Skeletal muscle satellite cell (primary cell): Measurements from ENCODE around the gene TOP1.

ENCODE experiments used
- H3K27me3 ChIP-seq: 2 replicates; pipeline ENCODE4 v1.7.0; 2013; ENCODE audit warnings: low read length; ENCODE audit not compliant: control insufficient read depth, insufficient read depth
- H3K36me3 ChIP-seq: 2 replicates; pipeline ENCODE4 v1.7.0; 2013; ENCODE audit warnings: mild to moderate bottlenecking, control low read depth, low read length; ENCODE audit not compliant: insufficient read depth
- H3K4me1 ChIP-seq: 2 replicates; pipeline ENCODE4 v1.7.0; 2013; ENCODE audit warnings: low read length; ENCODE audit not compliant: control insufficient read depth, insufficient read depth
- H3K4me2 ChIP-seq: 2 replicates; pipeline ENCODE4 v1.7.0; 2013; ENCODE audit warnings: mild to moderate bottlenecking, low read length
- H3K4me3 ChIP-seq: 2 replicates; pipeline ENCODE4 v1.7.0; 2013; ENCODE audit warnings: low read length
- H3K9ac ChIP-seq: 2 replicates; pipeline ENCODE4 v1.7.0; 2013; ENCODE audit warnings: mild to moderate bottlenecking, low read depth, low read length, moderate library complexity
- H3K9me3 ChIP-seq: replicated peaks from 2 replicates; pipeline ENCODE4 v1.7.0; 2013; ENCODE audit warnings: mild to moderate bottlenecking, control low read depth, low read length

Gene TOP1

DNA sequence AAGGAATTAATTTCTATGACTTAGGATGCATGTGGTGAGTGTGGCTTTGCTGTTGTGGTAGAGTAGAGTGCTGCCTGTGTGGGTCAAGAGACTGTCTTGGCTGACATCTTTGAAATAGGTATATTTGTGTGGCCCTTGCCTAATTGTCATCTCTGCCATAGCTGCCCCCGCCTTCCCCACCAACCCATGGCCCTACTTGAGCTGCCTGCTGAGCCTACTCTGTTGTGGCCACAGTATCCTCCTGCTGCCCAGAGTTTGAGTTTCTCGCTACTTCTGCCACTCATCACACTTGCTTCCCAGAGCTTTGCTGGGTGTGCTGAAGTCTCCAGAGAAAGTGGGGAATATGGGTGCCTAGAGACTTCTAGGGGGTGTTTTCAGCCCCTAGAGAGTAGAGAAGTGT is 116.7 kb downstream of the TOP1 start:
- Histone ChIP-seq H3K9ac (no peak overlapping the region), H3K4me1 (peaks cover 47% of the 10 kb centered on the region), H3K27me3 (no peaks in the 10 kb centered on the region), H3K4me2 (no peak overlapping the region), H3K4me3 (no peak overlapping the region), H3K9me3 (no peaks in the 10 kb centered on the region), H3K36me3 (peaks cover 3% of the 10 kb centered on the region)

DNA sequence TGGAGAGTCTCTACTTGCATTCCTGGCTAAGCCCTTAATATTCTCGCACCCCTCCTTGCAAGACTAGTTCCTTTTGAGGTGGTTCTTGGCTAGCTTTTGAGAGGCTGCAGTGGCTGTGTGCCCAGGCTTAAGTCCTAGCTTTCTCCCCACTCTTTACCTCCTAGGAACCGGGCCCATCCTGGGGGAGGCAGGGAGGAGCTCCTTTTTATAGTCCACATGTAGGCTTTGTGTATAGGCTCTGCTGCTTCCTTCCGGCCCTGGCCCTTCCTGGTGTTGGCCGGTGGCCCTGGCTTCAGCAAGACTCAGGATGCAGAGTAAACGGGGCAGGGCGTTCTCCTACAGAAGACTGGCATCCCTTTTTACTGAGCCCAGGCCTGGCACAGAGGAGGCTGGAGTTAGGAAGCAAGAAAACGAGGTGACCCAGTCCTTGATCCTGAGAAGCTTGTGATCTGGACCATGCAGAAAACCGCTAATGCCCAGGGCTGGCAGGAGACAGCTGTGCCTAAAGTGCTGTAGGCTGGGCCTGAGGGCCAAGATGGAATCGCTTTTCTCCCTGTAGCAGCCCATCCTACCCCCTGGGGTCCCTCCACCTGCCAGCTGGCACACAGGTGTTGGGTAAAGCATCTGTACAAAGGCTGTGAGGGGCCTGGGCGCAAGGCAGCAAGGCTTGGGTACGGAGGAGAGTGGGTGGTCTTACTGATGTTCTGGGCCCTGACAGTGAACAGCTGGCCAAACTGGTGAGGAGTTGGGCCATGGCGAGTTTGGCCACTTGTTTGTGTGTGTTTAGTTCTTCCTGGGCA is 117.4 kb downstream of the TOP1 start:
- H3K4me1 ChIP-seq, result peaks cover 47% of the 10 kb centered on the region
- H3K36me3 ChIP-seq, result no peaks in the 10 kb centered on the region
- no peak overlapping the region for H3K4me2 ChIP-seq
- H3K27me3 ChIP-seq, result no peaks in the 10 kb centered on the region
- no peak overlapping the region for H3K4me3 ChIP-seq
- H3K9ac ChIP-seq, result no peak overlapping the region
- no peaks in the 10 kb centered on the region for H3K9me3 ChIP-seq

DNA sequence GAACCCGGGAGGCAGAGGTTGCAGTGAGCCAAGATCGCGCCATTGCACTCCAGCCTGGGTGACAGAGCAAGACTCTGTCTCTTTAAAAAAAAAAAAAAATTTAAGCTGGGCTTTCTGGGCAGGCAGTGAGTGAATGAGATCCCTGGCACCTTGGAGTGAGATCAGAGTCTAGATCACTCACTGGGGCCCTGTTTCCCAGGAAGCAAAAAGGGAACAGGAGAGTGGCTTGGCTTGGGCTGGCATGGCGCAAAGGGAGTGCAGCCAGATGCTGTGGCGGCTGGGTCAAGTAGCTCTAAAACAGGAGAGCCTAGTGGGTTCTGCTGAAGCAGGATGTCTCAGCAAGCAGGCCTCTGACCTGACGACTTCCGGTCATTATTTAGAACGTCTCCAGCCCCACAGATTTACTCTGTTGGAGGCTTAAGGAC is 119.2 kb downstream of the TOP1 start:
- H3K9me3 ChIP-seq, result no peaks in the 10 kb centered on the region
- no peaks in the 10 kb centered on the region for H3K27me3 ChIP-seq
- no peak overlapping the region for H3K9ac ChIP-seq
- H3K4me3 ChIP-seq, result no peak overlapping the region
- H3K36me3 ChIP-seq, result no peaks in the 10 kb centered on the region
- H3K4me1 ChIP-seq, result peaks cover 42% of the 10 kb centered on the region
- no peak overlapping the region for H3K4me2 ChIP-seq

DNA sequence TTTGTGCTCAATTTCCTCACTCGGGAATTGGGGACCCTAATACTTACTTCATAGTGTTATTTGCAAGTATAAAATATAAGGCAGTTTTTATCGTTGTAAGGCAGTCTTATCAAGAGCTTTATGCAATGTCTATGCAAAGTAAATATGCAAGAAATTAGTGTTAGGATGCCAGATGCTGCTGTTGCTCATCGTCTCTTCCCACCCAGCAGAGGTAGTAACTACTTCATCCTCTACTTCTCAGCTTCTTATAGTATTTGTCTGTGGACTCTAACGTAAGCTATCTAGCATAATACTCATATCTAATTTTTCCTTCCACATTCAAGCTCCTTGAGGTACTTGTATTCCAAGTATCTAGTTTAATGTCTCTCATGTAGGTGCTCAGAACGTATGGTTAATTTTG is 120.3 kb downstream of the TOP1 start:
- H3K9ac ChIP-seq, result no peak overlapping the region
- peaks cover 42% of the 10 kb centered on the region for H3K4me1 ChIP-seq
- no peak overlapping the region for H3K4me2 ChIP-seq
- no peaks in the 10 kb centered on the region for H3K9me3 ChIP-seq
- no peaks in the 10 kb centered on the region for H3K27me3 ChIP-seq
- H3K36me3 ChIP-seq, result no peaks in the 10 kb centered on the region
- H3K4me3 ChIP-seq, result no peak overlapping the region

DNA sequence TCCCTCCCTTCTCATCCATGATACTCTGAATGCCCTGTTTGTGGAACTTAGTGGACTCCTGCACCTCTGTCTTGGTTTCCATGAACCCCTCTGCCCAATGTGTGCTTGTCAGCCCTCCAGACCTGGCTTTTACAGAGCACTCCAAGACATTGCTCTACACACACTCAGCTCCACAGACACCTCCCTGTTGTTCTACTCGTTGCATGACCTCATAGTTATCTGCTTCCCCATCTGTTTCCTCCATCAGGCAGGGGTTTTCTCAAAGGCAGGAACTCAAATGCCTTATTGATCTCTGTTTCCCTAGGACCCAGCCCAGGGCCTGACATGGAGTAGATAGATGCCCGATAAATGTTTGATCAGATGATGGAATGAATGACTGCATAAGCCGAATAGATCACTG is 122.0 kb downstream of the TOP1 start:
- H3K27me3 ChIP-seq, result no peaks in the 10 kb centered on the region
- H3K9ac ChIP-seq, result no peak overlapping the region
- peaks cover 46% of the 10 kb centered on the region for H3K4me1 ChIP-seq

DNA sequence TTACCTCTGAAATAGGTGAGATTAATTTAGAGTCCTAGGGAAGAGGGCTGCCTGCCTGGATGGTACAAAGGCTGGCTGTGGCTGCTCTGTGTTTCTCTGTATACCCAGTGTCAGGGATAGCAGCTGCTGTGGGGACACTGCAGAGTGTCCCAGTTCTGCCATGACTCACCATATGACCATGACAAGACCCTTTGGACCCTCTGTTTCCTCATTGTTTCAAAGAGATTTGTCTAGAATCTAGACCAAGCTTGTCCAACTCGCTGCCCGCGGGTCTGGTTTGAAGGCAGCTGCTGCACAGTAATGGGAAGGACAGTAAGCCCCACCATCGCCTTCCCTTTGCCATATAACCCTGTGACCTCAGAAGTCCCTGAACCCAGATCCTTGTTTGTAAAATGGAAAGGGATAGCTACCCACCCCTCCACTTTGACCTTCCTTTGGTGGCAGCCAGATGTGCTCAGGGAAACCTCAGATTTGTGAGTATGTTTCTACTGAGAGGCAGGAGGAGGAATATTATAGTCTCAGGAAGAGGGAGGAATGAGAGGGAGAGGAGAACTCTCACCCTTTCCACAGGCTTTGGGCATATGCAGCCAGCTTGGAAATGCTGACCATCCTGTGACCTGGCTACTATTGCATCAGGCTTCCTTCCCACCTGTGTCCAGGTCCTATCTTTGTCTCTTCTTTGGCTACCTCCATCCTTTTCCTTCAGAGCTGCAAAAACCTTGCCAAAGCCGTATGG is 122.7 kb downstream of the TOP1 start:
- Histone ChIP-seq H3K4me2 (no peak overlapping the region), H3K9me3 (no peaks in the 10 kb centered on the region), H3K4me1 (peaks cover 39% of the 10 kb centered on the region), H3K4me3 (no peak overlapping the region), H3K27me3 (no peaks in the 10 kb centered on the region), H3K9ac (no peak overlapping the region), H3K36me3 (peaks cover 8% of the 10 kb centered on the region)

More for the DNA sequence above, 122.0 kb downstream of the TOP1 start:
- Histone ChIP-seq H3K9me3 (no peaks in the 10 kb centered on the region), H3K4me2 (no peak overlapping the region), H3K36me3 (peaks cover 6% of the 10 kb centered on the region), H3K4me3 (no peak overlapping the region)

DNA sequence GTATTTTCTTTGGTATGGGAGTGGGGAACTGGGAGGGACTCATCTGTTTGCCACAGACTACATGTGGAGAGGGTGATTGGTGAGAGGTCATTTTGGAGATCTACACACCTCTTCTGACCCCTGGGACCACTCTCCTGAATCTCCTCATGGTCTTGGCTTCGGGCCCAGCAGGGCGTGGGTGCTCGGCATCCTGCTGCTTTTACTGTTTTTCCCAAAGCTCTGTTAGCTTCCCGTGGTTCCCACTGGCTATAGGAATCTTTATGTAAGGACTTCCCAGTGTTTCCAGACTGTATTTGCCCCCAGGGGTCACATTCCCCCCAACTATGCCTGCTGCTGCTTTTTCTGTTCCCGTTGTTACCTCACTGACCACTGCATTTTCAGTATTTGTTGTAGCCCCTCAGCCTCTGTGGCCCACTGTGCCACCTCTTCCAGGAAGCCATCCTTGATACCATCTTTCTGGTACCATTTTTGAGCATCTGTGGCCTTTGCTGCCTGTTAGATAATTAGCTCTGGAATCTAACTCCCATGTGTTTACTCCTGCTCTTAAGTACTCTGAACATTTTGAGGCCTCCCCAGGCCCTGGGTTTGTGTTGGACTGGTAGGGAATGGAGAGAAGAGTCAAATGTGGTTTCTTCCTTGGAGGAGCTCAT is 123.6 kb downstream of the TOP1 start:
- Histone ChIP-seq H3K36me3 (peaks cover 8% of the 10 kb centered on the region), H3K4me1 (peaks cover 38% of the 10 kb centered on the region)

DNA sequence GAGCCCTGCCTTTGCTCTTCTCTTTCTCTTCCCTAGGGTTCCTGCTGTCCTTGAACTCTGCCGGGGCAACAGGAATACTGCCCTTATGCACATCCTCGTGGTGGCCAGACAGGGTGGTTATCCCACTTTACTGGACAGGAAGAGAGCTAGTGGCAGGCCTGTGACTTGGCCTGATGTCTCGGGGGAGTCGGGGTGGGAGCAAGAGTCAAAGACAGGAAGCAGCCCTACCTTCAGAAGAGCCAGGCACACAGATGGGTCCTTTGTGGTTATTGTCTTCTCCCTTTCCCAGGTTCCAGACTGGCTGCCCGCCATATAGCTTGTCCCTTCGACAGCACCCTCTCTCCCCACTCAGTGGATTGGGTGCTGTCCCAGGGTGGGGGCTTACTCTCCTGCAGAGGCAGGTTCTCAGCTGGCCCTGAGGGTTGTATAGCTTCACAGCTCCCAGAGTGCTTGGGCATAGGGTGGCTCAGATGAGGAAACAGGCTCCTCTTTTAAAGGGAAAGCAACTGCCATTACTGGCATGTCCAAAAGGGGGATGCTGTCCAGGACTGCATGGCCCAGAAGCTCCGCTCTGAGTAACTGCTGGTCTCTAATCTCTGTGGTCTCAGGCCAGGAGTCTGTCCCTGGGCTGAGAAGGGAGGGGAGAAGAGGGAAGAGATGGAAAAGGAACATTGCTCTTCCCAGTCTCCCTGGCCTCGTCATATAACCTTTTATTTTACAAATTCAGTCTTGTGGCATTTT is 126.0 kb downstream of the TOP1 start:
- Histone ChIP-seq H3K27me3 (no peaks in the 10 kb centered on the region), H3K4me3 (no peak overlapping the region), H3K4me2 (no peak overlapping the region), H3K9me3 (no peaks in the 10 kb centered on the region), H3K4me1 (peaks cover 28% of the 10 kb centered on the region), H3K36me3 (peaks cover 13% of the 10 kb centered on the region), H3K9ac (no peak overlapping the region)

More for the DNA sequence above, 123.6 kb downstream of the TOP1 start:
- Histone ChIP-seq H3K9me3 (no peaks in the 10 kb centered on the region), H3K4me3 (no peak overlapping the region), H3K4me2 (no peak overlapping the region), H3K9ac (no peak overlapping the region), H3K27me3 (no peaks in the 10 kb centered on the region)

DNA sequence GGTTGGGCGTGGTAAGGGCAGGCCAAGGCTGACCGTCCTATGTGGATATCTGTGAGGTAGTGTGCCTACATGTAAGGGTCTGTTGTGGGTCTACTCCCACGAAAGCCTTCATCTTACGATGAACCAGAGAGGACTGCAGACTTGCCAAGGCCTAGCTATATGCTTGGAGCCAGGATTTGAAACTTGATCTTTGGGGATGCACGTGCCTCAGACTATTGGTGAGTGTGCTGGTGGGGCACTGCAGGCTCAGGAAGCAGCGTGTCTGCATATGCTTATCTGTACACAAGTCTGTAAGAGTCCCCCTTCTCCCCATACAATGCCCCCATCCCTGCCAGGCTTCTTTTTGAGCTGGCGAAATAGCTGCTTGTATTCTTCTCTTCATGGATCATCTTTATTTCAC is 126.6 kb downstream of the TOP1 start:
- no peaks in the 10 kb centered on the region for H3K27me3 ChIP-seq
- H3K9ac ChIP-seq, result no peak overlapping the region
- no peak overlapping the region for H3K4me2 ChIP-seq
- H3K9me3 ChIP-seq, result no peaks in the 10 kb centered on the region
- peaks cover 21% of the 10 kb centered on the region for H3K4me1 ChIP-seq
- H3K36me3 ChIP-seq, result peaks cover 20% of the 10 kb centered on the region
- H3K4me3 ChIP-seq, result no peak overlapping the region

DNA sequence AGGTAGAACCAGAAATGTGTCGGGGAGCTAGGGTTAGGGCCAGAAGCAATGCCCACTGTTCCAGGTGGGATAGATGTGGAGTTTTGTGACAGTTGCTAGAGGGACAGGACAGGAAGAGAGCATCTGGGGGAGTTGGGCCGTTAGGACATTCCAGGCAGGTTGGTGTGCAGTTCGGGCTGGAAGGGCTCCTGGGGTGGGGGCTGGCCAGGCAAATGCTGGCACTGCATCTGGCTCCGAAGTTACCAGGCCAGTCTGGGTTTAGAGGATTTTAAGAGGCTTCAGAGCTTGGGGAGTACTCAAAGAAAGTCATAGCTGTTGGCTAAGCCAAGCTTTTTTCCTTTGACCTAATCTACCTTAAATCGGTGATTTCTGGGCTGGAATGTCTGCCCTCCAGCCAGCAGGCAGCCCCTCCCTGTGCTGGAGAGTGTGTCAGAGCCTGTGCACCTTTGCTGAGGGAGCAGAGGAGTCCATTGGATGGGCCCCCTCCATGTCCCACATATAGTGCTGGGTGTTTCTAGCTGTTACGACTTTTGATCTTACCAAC is 129.5 kb downstream of the TOP1 start:
- no peaks in the 10 kb centered on the region for H3K9me3 ChIP-seq
- H3K27me3 ChIP-seq, result no peaks in the 10 kb centered on the region
- H3K4me3 ChIP-seq, result no peak overlapping the region
- no peak overlapping the region for H3K4me2 ChIP-seq
- no peak overlapping the region for H3K9ac ChIP-seq
- peaks cover 8% of the 10 kb centered on the region for H3K4me1 ChIP-seq
- H3K36me3 ChIP-seq, result peaks cover 36% of the 10 kb centered on the region

DNA sequence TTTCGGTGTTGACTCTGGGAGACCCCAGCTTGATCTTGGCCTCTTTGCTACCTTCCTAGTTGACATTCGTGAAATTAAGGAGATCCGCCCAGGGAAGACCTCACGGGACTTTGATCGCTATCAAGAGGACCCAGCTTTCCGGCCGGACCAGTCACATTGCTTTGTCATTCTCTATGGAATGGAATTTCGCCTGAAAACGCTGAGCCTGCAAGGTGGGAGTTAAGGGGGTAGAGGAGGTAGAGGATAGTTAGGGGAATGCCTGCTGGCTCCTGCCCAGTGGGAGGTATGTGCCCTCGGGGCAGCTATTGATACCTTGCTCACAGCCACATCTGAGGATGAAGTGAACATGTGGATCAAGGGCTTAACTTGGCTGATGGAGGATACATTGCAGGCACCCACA is 130.9 kb downstream of the TOP1 start:
- no peak overlapping the region for H3K9ac ChIP-seq
- no peaks in the 10 kb centered on the region for H3K9me3 ChIP-seq
- H3K36me3 ChIP-seq, result peaks cover 50% of the 10 kb centered on the region
- H3K27me3 ChIP-seq, result no peaks in the 10 kb centered on the region
- H3K4me1 ChIP-seq, result peaks cover 4% of the 10 kb centered on the region
- H3K4me3 ChIP-seq, result no peak overlapping the region
- H3K4me2 ChIP-seq, result no peak overlapping the region
